Chondrocyte (in vitro differentiated cells): ENCODE data around the gene BCL7A. TPM values are rescaled to one million over a fixed set of nuclear protein-coding genes. Genes with fewer than 3 reads are reported as not detected.

Source experiments
- DNase-seq: peaks from one replicate; pipeline ENCODE4 v3.0.0; 2021; ENCODE audit warnings: mixed read lengths, low spot score
- H3K27ac Mint-ChIP-seq: one replicate; pipeline ENCODE4 v1.8.0; 2021; ENCODE audit warnings: mild to moderate bottlenecking, moderate library complexity, mixed read lengths; ENCODE audit not compliant: unreplicated experiment
- H3K27me3 Mint-ChIP-seq: 2 replicates; pipeline ENCODE4 v1.8.0; 2021; ENCODE audit warnings: low read depth, mixed read lengths
- H3K36me3 Mint-ChIP-seq: 2 replicates; pipeline ENCODE4 v1.8.0; 2021; ENCODE audit warnings: low read depth, mixed read lengths
- H3K4me1 Mint-ChIP-seq: 2 replicates; pipeline ENCODE4 v1.8.0; 2021; ENCODE audit warnings: low read depth, mild to moderate bottlenecking, mixed read lengths
- H3K4me3 Mint-ChIP-seq: one replicate; pipeline ENCODE4 v1.8.0; 2021; ENCODE audit warnings: mild to moderate bottlenecking, moderate library complexity, mixed read lengths; ENCODE audit not compliant: unreplicated experiment
- H3K9me3 Mint-ChIP-seq: 2 replicates; pipeline ENCODE4 v1.8.0; 2021; ENCODE audit warnings: low read depth, mixed read lengths
- CTCF ChIP-seq: fragments of 200-600 bp; sonication (generic); IDR thresholded peaks from 2 replicates; pipeline ENCODE4 v1.5.0; 2021; ENCODE audit warnings: antibody characterized with exemption, mild to moderate bottlenecking, moderate library complexity
- long read RNA-seq: library from polyadenylated mRNA; stranded (forward); transcript quantifications from one replicate; pipeline ENCODE4 v2.0.0, GENCODE V29; 2021
- total RNA-seq: library from RNA; stranded (reverse); gene quantifications from 3 replicates; pipeline ENCODE4 v1.2.1, GENCODE V29; 2021

The BCL7A gene
- 7.1 to 10.0 TPM (median 9.1 TPM) in 3 replicates for total RNA-seq
- long read RNA-seq, full-length matches to known transcripts, result 9 of 11 reads
- long read RNA-seq, partial matches to known transcripts, result 0 of 11 reads
- long read RNA-seq, other reads (novel, unspliced or antisense), result 2 of 11 reads

DNA sequence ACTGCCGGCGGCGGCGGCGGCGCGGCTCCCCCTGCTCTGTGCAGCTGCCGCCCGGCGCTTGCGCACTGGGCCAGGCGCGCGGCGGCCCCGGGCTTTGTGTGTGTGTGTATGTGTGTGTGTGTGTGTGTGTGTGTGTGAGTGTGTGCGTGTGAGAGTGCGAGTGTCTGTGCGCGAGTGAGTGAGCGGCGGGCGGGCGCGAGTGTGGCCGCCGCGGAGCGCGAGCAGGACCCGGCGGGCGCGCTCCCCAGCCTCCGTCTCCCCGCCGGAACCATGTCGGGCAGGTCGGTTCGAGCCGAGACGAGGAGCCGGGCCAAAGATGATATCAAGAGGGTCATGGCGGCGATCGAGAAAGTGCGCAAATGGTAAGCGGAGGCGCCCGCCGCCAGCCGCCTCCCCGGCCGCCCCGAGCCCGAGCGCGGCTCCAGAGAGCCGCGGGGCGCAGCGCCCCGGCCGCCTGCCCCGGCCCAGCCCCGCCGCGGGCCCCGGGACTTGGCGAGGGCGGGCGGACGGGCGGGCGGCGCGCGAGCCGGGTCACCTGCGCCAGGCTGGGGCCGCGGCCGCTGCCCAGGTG, at the start of gene BCL7A:
Gene BCL7A (plus strand): TSS at position 63 of the 571 bp plus-strand sequence. CDS start 208 bp downstream, at position 271.
- no peaks in the 10 kb centered on the region for H3K27me3 Mint-ChIP-seq
- no peak for TF ChIP-seq CTCF
- DNase-seq, result no peak
- H3K36me3 Mint-ChIP-seq, result peaks cover 2% of the 10 kb centered on the region
- peaks cover 4% of the 10 kb centered on the region for H3K9me3 Mint-ChIP-seq
- H3K4me3 Mint-ChIP-seq, result peak within 1 kb of the TSS; percentile 77
- H3K27ac Mint-ChIP-seq, result peak within 1 kb of the TSS; percentile 69
- peaks cover 15% of the 10 kb centered on the region for H3K4me1 Mint-ChIP-seq

GRCh38 chr12:121974026-121974985, 47.4 kb upstream of the BCL7A start:
- no peak for TF ChIP-seq CTCF
- Mint-ChIP-seq H3K27ac (no peak overlapping the region), H3K36me3 (peaks cover 16% of the 10 kb centered on the region), H3K9me3 (peaks cover 5% of the 10 kb centered on the region), H3K4me1 (peaks cover 13% of the 10 kb centered on the region), H3K4me3 (no peak overlapping the region), H3K27me3 (no peaks in the 10 kb centered on the region)
- DNase-seq, result no peak

GRCh38 chr12:121975021-121975420, 46.7 kb upstream of the BCL7A start:
- Mint-ChIP-seq H3K4me1 (peaks cover 13% of the 10 kb centered on the region), H3K27ac (no peak overlapping the region), H3K4me3 (no peak overlapping the region), H3K27me3 (no peaks in the 10 kb centered on the region), H3K36me3 (peaks cover 16% of the 10 kb centered on the region), H3K9me3 (peaks cover 5% of the 10 kb centered on the region)
- DNase-seq, result no peak
- no peak for TF ChIP-seq CTCF

DNA sequence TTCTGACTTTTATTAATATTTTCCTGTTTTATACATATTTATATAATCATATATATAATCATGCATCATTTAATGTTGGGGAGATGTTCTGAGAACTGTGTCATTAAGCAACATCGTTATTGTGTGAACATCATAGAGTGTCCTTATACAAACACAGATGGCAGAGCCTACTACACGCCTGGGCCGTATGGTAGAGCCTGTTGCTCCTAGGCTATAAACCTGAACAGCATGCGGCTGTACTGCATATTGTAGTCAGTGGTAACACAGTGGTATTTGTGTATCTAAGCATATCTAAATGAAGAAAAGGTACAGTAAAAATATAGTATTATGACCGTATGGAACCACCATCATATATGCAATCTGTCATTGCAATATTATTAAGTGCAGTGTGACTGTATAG, 44.7 kb upstream of the BCL7A start:
- no peak overlapping the region for H3K27ac Mint-ChIP-seq
- no peak for TF ChIP-seq CTCF
- H3K36me3 Mint-ChIP-seq, result peaks cover 5% of the 10 kb centered on the region
- DNase-seq, result no peak
- no peaks in the 10 kb centered on the region for H3K27me3 Mint-ChIP-seq
- H3K9me3 Mint-ChIP-seq, result peaks cover 3% of the 10 kb centered on the region
- H3K4me3 Mint-ChIP-seq, result no peak overlapping the region
- H3K4me1 Mint-ChIP-seq, result peaks cover 19% of the 10 kb centered on the region

DNA sequence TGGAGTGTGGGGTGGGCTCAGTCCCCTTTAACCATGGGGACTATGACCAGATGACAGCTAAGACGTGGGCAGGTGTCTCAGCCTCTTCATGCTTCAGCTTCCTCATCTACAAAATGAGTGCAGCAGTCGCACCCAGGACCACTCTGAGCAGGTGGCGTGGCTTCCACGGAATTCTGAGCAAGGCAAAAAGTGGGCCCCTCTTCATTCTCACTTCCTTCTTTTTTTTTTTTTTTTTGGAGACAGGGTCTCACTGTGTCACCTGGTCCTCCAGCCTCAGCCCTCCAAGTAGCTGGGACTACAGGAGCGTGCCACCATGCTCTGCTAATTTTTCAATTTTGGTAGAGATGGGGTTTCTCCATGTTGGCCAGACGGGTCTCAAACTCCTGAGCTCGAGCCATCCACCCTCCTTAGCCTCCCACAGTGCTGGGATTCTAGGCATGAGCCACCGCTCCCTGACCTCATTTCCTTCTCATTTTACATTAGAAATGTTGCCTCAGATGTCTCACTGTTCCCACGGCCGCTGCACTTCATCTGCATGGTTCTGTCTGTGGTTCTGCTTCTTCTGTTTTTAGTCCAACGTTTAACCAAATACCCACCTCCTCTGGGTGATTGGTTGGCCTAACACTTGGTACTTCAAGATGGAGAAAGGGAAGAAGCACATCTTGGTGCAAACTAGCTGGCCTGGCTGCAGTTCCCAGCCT, 41.3 kb upstream of the BCL7A start:
- Mint-ChIP-seq H3K27ac (peak overlapping the region; percentile 36), H3K9me3 (no peaks in the 10 kb centered on the region), H3K4me3 (no peak overlapping the region), H3K27me3 (no peaks in the 10 kb centered on the region), H3K4me1 (peaks cover 6% of the 10 kb centered on the region), H3K36me3 (peaks cover 1% of the 10 kb centered on the region)
- no peak for TF ChIP-seq CTCF
- DNase-seq, result no peak
